GM13976 (cell line): ENCODE measurements around the gene PTPN2.

ENCODE experiments used
- DNase-seq: peaks from one replicate; pipeline ENCODE4 v3.0.0; 2012; ENCODE audit warnings: low spot score
- CTCF ChIP-seq: IDR thresholded peaks from 2 replicates; pipeline ENCODE4 v1.5.1; 2012; ENCODE audit warnings: borderline replicate concordance, mild to moderate bottlenecking; ENCODE audit not compliant: insufficient read depth; ENCODE audit errors: extremely low read depth, missing control alignments, control extremely low read depth
- in situ Hi-C: fragments of 300-500 bp; cut with MboI; formaldehyde crosslinking; loops from one replicate; pipeline ENCODE4 v1.12.0; 2022; ENCODE audit warnings: low sequenced_read_pairs, mixed read lengths, inconsistent platforms; ENCODE audit not compliant: unreplicated experiment

PTPN2 gene

GRCh38 chr18:12852566-12853315 lies 31.3 kb downstream of the PTPN2 start:
- in situ Hi-C loops: no loop called here
- no peak for TF ChIP-seq CTCF

DNA sequence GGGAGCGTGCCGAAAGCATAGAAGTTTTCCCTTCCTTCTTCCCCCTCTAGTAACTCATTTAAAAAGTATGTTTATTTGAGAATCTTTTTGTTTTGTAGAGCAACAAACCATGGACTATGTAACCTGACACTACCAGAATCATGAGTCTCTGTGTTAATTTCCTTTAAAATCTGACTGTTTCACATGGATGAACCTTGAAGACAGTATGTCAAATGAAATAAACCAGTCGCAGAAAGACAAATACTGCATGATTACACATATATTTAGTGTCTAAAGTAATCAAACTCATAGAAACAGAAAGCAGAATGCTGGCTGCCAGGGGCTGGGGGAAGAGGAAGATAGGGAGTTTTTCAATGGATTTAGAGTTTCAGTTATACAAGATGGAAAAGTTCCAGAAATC lies 32.3 kb downstream of the PTPN2 start:
- TF ChIP-seq CTCF: no peak
- in situ Hi-C loops: no loop called here
- no peak for DNase-seq

More at GRCh38 chr18:12852566-12853315, 31.3 kb downstream of the PTPN2 start:
- no peak for DNase-seq

- in situ Hi-C loops: no loop called here
- DNase-seq: no peak
- TF ChIP-seq CTCF: no peak
Observed at GRCh38 chr18:12849548-12849947, 34.5 kb downstream of the PTPN2 start.

DNA sequence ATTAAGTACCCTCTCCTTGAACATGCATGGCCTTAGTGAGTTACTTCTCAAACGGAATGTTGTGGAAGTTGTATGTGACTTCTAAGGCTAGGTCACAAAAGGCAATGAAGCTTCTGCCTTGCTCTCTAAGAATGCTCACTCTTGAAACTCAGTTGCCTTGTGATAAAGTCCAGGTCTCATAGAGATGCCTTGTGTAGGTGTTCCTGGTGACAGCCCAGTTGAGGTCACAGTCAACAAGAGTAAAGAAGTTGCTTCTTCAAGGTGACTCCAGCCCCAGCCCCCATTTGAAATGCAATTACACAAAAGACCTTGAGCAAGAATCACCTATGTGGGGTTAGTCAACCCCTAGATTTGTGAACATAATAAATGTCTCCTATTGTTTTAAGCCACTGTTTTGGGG lies 35.6 kb downstream of the PTPN2 start:
- no peak for TF ChIP-seq CTCF
- in situ Hi-C loops: no loop called here

DNA sequence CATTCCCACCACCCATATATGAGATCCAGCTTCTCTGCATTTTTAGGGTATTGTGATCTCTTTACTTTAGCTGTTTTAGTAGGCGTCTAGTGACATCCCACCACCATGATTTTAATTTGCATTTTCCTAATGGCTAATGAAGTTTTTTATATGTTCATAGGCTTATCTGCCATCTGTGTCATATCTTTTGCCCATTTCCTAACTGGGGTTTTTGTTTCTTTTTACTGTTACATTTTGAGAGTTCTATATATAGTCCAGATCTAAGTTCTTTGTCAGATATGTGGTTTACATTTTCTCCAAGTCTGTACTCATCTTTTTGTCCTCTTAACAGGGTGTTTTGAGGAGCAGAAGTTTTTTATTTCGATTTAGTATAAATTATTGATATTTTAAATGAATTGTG lies 39.6 kb downstream of the PTPN2 start:
- DNase-seq: no peak
- in situ Hi-C loops: no loop called here
- TF ChIP-seq CTCF: no peak

More for the DNA sequence above, 35.6 kb downstream of the PTPN2 start:
- DNase-seq: no peak

DNA sequence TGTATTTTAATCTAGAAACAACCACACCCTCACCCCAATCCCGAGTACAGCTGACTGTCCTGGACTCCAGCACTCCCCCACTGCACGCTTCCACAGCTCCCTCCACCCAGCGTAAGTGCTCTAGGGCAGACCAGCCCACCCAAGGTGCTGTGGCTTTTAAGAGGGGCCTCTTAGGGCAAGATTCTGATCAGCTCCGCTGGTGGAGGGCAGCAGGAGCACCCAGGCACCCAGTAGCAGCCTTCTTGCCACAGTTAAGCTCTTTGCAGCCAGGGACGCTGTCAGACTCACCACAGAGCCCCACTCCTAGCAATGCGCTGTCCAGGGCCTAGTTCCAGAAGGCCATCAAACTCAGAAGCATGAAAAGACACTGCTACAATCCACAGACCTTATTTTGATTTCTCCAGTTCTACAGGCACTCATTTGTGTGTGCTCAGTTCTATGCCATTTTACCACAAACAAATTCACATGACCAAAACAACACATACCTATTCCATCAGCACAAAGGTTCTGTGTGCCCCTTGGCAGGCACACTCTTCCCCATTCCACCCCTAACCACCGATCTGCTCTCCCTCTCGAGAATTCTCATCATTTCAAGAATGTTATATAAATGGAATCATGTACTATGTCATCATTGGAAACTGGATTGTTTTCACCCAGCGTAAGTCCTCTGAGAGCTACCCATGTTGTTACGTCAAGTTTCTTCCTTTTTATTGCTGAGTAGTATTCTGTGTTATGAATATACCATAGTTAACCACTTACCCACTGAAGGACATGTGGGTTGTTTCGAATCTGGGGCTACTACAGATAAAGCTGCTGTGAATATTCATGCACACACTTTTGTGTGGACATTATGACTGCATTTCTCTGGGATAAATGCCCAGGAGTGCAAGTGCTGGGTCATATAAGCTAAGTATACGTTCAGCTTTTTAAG lies 40.4 kb downstream of the PTPN2 start:
- no peak for DNase-seq
- TF ChIP-seq CTCF: no peak
- in situ Hi-C loops: no loop called here
